C4-2B (cell line): Measurements from ENCODE around the gene DYNLL2.

Source experiments
- ZFX ChIP-seq: fragments of 450-650 bp; IDR thresholded peaks from 2 replicates; pipeline ENCODE4 v1.6.1; 2017
- TF ChIP-seq, protein P1 (sequence below): fragments of 450-650 bp; conservative IDR thresholded peaks from 2 replicates; pipeline ENCODE4 v1.5.1; 2017; ENCODE audit warnings: mild to moderate bottlenecking

DNA sequence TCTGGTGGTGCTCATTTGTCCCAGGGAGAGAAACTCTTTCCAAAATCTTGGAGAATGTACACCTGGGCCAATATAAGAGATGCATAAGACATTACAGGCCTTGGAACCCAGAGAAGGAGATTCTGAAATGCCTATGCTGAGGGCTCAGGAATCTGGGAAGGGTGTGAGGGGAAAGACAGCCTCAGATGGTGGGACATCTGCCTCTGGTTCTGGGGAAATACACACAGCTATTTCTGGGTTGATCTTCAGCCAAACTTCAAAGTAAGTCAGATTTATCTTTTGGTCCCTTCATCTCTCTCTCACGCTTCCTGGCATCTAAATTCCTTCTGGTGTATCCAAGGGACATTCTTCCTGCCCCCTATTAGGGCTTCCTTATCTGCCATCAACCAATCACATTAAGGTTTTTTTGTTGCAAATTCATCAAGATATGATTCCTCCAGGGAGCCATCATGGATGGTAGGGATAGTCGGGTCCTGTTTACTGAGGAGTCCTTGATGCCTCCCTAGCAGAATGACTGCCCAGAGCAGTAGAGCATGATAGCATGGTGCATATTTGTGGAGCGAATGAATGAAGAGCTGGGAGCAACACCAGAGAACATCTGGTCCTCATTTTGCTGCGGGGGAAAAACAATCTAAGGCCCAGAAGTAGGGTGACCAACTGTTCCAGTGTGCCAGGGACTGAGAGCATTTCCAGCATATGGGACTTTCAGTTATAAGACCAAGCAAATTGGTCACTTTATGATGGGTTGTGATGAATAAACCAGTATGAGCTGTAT lies 35.7 kb upstream of the DYNLL2 start:
- TF ChIP-seq, protein P1, sequence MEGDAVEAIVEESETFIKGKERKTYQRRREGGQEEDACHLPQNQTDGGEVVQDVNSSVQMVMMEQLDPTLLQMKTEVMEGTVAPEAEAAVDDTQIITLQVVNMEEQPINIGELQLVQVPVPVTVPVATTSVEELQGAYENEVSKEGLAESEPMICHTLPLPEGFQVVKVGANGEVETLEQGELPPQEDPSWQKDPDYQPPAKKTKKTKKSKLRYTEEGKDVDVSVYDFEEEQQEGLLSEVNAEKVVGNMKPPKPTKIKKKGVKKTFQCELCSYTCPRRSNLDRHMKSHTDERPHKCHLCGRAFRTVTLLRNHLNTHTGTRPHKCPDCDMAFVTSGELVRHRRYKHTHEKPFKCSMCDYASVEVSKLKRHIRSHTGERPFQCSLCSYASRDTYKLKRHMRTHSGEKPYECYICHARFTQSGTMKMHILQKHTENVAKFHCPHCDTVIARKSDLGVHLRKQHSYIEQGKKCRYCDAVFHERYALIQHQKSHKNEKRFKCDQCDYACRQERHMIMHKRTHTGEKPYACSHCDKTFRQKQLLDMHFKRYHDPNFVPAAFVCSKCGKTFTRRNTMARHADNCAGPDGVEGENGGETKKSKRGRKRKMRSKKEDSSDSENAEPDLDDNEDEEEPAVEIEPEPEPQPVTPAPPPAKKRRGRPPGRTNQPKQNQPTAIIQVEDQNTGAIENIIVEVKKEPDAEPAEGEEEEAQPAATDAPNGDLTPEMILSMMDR: no peak
- no peak for TF ChIP-seq ZFX
